ENCODE measurements around the gene ZC3H12D. TPM values are rescaled to one million over a fixed set of nuclear protein-coding genes. Genes with fewer than 3 reads are reported as not detected.

ZC3H12D gene
- total RNA-seq, 4 donors from 2014 or later: 0.42 to 2.2 (median 0.92) TPM

DNA sequence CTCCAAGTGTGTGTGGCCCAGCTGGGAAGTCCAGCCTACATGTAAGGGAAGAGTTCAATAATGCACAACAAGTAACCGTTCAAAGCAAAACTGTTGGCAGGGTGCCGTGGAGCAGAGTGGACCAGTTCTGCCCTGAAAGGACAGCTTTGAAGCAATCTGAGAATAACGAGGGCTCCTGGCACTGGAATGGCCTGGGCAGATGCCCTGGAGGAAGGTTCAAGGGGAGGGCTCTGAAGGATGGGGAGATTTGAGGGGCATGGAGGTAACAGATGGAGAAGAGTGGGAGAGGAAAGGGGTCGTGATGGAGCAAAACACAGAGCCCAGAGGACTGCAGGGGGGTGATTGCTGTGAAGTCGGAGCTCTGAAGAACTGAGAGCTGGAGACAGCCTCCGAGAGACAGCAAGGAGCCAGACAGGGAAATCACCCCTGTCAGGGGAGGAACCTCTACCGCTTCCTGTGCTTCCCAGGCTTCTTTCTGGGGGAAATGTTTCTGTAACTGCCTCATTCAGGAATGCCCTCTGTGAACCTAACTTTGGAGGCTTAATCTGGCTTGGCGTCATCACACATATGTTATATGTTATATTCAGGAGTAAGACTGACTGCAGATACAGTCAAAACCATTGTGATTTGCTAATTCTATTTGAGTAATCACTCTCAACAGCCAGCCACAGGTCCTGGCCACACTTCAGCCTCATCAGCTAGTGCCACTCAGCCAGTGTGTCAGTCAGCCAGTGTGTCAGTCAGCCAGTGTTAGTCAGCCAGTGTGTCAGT, 41.2 kb downstream of the ZC3H12D start:
- peak in 1 of 2 donors; percentile 68 for DNase-seq (ENCODE audit: low spot score in 2 of 2)

DNA sequence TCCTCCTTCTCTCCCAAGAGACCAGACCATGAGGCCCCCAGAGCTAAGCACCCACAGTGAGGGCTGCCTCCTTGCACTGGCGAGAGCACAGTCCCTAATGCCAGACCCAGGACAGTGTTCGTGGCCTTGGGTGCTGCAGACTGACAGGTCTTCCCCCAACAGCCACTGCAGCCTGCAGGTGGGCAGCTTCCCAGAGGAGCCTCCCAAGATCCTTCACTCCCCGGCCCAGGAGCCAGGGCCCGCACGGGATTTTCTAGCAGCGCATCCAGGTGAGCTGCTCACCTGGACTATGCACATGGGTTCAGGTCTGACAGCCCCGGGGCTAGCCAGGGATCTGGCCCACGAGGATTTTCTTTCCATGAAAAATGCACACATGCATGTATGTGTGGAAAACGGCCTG, 43.1 kb downstream of the ZC3H12D start:
- intact Hi-C loops (cut with DNase I; ENCODE audit: low total_unique reads): no loop called here
- no peak overlapping the region for H3K4me3 ChIP-seq (ENCODE audit: low read depth, poor library complexity, severe bottlenecking)
- 72 to 82% methylated on average over 9 of the region's 9 CpGs for WGBS, 2 donors
- TF ChIP-seq, protein P1, sequence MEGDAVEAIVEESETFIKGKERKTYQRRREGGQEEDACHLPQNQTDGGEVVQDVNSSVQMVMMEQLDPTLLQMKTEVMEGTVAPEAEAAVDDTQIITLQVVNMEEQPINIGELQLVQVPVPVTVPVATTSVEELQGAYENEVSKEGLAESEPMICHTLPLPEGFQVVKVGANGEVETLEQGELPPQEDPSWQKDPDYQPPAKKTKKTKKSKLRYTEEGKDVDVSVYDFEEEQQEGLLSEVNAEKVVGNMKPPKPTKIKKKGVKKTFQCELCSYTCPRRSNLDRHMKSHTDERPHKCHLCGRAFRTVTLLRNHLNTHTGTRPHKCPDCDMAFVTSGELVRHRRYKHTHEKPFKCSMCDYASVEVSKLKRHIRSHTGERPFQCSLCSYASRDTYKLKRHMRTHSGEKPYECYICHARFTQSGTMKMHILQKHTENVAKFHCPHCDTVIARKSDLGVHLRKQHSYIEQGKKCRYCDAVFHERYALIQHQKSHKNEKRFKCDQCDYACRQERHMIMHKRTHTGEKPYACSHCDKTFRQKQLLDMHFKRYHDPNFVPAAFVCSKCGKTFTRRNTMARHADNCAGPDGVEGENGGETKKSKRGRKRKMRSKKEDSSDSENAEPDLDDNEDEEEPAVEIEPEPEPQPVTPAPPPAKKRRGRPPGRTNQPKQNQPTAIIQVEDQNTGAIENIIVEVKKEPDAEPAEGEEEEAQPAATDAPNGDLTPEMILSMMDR (IDR thresholded peaks at IDR 0.05): no peak
- no peak for TF ChIP-seq POLR2A (IDR thresholded peaks at IDR 0.05)
- DNase-seq (ENCODE audit: low spot score in 2 of 2): peak in 1 of 2 donors; percentile 72

More for the DNA sequence above, 41.2 kb downstream of the ZC3H12D start:
- WGBS, 2 donors: 67 to 68% methylated on average over 8 of the region's 8 CpGs
- TF ChIP-seq POLR2A (IDR thresholded peaks at IDR 0.05): no peak
- TF ChIP-seq, protein P1 (IDR thresholded peaks at IDR 0.05): no peak
- intact Hi-C loops (cut with DNase I; ENCODE audit: low total_unique reads): no loop called here
- H3K4me3 ChIP-seq (ENCODE audit: low read depth, poor library complexity, severe bottlenecking): no peak overlapping the region

DNA sequence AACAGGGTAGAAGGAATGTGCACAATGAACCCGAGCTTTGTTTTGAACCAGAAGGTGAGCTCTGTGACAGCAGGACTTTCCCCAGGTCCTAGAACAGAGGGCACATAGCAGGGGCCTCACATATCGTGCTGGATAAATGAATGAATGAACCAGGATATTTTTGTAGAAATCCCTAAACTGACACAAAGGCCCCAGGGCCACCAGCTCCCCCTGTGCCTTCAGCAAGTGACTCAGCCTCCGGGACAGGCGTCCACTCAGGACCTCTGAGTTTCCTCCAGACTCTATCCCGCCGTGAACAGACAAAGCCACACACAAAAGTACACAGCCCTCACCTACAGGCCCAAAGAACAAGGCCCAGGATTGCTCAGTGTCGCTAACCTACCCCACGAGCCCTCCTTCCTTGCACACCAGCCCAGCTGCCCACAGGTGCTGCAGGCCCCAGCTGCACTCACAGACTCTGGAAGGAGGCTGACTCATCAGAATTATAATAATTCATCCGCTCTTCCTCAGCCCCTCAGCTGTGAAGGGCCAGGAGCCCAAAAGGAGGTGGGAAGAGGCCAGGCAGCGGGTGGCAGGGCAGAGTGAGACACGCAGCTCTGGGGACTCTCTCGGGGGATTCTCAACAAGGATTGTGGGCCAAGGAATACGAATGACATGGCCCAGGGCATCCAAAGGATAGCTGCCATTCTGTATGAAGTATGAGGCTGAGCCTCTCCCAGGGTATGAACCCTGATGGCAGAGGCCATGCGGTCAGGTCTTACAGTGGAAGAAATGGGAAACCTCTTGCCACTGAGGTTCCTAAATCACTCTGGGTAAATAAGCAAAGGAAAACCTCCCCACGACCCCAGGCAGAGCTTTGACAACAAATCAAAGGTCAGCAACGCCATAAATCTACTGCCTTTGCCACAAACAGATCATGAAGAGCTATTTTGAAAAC, 43.8 kb downstream of the ZC3H12D start:
- intact Hi-C loops (cut with DNase I; ENCODE audit: low total_unique reads): no loop called here
- no peak overlapping the region for H3K4me3 ChIP-seq (ENCODE audit: low read depth, poor library complexity, severe bottlenecking)
- WGBS, 2 donors: 84 to 87% methylated on average over 16 of the region's 16 CpGs
- peak in 1 of 2 donors; percentile 54 for DNase-seq (ENCODE audit: low spot score in 2 of 2)
- no peak for TF ChIP-seq POLR2A (IDR thresholded peaks at IDR 0.05)
- TF ChIP-seq, protein P1 (IDR thresholded peaks at IDR 0.05): no peak

DNA sequence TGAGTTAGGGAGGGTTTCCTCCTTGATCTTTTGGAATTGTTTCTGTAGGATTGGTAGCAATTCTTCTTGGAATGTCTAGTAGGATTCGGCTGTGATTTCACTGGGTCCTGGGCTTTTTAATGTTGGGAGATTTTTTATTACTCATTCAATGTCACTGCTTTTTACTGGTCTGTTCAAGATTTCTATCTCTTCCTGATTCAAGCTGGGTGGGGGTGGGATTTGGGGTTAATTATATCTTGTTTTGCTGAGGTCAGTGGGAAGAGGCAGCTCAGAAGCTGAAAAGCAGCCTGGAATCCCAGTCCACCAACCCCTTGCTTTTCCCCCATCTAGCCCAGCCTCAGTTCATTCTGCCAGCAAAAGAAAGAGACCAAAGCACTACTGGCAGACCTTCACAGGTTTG, 45.2 kb downstream of the ZC3H12D start:
- no peak overlapping the region for H3K4me3 ChIP-seq (ENCODE audit: low read depth, poor library complexity, severe bottlenecking)
- DNase-seq (ENCODE audit: low spot score in 2 of 2): no peak
- 94 to 96% methylated on average over 1 of the region's 1 CpG for WGBS, 2 donors
- TF ChIP-seq, protein P1 (IDR thresholded peaks at IDR 0.05): no peak
- no peak for TF ChIP-seq POLR2A (IDR thresholded peaks at IDR 0.05)
- intact Hi-C loops (cut with DNase I; ENCODE audit: low total_unique reads): loop anchor here (10.0 kb wide), 1 partner anchor 405 kb away; no protein-coding TSS in a partner anchor

DNA sequence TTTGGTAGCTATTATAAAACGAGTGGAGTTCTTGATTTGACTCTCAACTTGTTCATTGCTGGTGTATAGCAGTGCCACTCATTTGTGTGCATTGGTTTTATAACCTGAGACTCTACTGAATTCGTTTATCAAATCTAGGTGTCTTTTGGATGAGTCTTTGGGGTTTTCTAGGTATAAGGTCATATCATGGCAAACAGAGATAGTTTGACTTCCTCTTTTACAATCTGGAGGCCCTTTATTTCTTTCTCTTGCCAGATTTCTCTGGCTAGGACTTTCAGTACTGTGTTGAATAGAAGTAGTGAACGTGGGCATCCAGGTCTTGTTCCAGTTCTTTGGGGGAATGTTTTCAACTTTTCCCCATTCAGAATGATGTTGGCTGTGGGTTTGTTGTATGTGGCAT, 46.0 kb downstream of the ZC3H12D start:
- H3K4me3 ChIP-seq (ENCODE audit: low read depth, poor library complexity, severe bottlenecking): no peak overlapping the region
- TF ChIP-seq POLR2A (IDR thresholded peaks at IDR 0.05): no peak
- TF ChIP-seq, protein P1 (IDR thresholded peaks at IDR 0.05): no peak
- DNase-seq (ENCODE audit: low spot score in 2 of 2): no peak
- 83 to 85% methylated on average over 3 of the region's 3 CpGs for WGBS, 2 donors
- intact Hi-C loops (cut with DNase I; ENCODE audit: low total_unique reads): loop anchor here (10.0 kb wide), 1 partner anchor 404 kb away; no protein-coding TSS in a partner anchor

Measured in lower leg skin (tissue), 4 donors.